Stimulated activated CD8-positive, alpha-beta memory T cell treated with anti-CD3 and anti-CD28 coated beads, Interleukin-7, amount 100 ng/mL, for 24 hours (primary cell): Measurements from ENCODE around the gene AGAP9.
"Not testable (repeated sequence)": the region's sequence is repeated elsewhere in the genome, so short reads cannot be mapped to it uniquely, and the experiment has no call there.

Experiments
- DNase-seq: peaks from one replicate; pipeline ENCODE4 v3.0.0-alpha.2; 2020; ENCODE audit warnings: low read depth

AGAP9 gene

GRCh38 chr10:47523475-47523874 is at the start of gene AGAP9:
Gene AGAP9 (minus strand): TSS chr10:47523638. CDS start chr10:47523526, 112 bp downstream.
- not testable (repeated sequence) for DNase-seq

DNA sequence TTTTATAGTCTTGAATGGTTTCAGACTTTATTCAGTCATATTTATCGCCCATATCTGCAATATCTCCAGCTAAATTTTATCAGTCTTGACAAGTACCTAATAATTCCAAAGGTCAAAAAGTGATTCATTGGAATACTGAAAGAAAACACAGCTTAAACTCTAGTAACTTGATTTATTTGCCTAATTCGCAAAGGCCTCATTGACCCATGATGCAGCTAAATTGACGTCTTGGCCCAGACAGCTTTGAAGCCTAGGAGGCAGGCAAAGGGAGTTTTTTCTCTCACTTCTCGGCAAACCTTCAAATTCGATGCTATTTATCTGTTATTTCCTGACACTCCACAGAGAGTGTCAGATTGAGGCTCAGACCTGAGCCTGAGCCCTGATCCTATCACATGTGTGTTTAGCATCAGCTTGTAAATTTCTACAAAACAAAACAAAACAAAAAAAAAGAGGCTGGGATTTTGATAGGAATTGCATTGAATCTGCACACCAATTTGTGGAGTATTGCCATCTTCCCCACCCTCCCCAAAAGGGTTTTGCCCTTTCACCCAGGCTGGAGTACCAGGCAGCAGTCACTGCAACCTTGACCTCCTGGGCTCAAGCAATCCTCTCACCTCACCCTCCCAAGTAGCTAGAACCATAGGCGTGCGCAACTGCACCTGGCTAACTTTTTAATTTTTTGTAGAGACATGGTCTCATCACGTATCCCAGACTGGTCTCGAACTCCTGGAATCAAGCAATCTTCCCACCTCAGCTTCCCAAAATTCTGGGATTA is 47.9 kb upstream of the AGAP9 start:
- DNase-seq, result not testable (repeated sequence)

- not testable (repeated sequence) for DNase-seq
Observed at GRCh38 chr10:47566757-47567156, 43.3 kb upstream of the AGAP9 start.

DNA sequence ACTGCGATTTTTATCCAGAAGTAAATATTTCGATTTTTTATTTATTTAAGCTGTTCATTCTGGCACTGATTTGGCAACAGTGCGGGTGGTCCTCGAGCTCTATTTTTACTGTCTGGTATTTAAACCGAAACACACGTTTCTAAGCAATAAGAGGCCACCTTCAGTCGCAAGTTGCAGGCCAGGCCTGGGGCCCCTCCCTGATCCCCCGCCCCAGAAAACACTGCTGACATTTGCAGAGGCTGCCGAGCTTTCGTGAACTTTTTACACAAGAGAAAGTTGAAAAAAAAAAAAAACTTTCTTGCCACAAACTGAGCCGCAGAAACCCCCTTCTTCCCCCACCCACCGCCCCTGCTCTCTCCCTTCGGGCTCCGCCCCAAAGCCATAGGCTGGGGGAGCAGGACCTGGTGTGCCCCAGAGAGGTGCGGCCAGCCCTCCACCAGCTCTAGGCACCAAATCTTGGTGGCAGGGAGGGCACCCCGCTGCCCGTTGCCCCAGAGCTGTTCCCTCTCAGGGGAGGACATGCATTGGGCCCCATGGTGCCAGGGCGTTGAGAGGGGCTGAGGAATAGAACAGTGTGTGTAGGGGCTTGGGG is 42.8 kb upstream of the AGAP9 start:
- DNase-seq, result not testable (repeated sequence)

GRCh38 chr10:47565517-47565920 is 42.1 kb upstream of the AGAP9 start:
- not testable (repeated sequence) for DNase-seq

DNA sequence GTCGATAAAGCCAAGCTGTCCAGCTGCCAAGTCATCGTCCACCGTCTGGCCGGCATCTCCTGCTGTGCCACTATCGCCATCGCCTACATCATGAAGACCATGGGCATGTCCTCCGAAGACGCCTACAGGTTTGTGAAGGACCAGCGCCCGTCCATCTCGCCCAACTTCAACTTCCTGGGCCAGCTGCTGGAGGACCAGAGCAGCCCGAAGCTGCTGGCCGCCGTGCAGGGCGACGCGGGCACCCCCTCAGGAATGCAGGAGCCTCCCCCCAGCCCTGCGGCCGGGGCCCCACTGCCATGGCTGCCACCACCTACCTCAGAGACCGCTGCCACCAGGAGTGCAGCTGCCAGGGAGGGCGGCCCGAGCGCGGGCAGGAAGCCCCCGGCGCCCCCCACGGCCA is 41.5 kb upstream of the AGAP9 start:
- DNase-seq, result not testable (repeated sequence)

GRCh38 chr10:47564318-47564717 is 40.9 kb upstream of the AGAP9 start:
- not testable (repeated sequence) for DNase-seq

DNA sequence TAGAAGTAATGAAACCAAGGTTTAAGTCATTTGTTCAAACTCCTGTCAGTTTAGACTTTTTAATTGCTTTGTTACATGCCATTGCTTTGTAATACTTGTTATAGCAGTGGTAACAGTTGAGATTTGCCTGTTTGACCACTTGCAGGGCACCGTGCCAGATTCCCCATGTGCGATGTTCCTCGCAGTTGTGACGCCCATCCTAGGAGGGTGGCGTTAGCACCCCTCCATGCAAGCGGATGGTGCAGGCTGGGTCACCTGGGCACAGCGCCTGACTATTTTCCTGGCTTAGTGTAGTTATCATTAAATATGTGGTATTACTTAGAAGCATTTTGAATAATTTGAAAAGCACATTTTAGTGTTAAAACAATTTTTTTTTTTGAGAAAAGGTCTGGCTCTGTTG is 37.0 kb upstream of the AGAP9 start:
- not testable (repeated sequence) for DNase-seq

DNA sequence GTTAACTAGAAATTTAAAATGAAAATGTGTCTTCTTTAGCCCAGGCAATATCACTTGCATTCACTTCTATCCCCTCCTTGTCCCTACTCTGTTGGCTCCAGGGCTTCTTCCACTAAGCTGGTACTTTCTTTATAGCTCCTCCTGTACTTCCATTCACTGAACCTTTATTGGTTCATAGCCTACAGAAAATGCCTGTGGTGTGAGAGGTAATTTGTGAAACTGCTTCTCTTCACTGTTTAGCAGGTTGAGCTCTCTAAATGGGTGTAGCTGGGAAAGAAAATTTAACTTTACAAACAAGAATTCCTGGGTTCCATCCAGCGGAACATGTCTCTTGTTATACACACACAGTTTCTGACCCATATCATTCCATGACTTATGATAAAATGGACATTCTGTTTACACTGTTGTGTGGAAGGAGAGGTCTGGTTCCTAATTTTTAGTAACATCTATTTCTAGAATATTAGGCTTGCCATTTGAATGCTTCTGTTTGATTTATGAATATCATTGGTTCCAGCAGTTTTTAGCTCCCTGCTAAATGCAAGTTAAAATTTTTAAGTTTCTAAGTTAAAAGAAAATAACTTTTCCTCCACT is 36.4 kb upstream of the AGAP9 start:
- DNase-seq, result not testable (repeated sequence)

GRCh38 chr10:47558109-47558508 is 34.7 kb upstream of the AGAP9 start:
- not testable (repeated sequence) for DNase-seq

DNA sequence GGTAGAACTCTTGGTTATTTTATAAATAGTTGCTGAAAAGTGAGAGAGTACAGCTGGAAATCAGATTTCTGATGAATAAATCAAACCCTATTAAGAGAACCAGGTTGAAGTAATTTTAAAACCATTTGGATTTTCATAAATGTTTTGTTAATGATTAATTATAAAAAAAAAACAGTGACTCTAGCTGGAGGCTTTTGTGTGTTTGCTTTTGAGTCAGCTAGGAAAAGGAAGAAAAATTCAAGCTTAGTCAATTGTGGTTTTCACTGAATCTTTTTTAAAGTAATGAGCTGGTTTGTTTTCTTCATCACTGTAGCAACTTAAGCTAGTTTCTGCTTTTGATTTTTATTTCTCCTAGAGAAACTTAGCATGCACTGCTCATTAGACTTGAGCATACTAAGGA is 34.2 kb upstream of the AGAP9 start:
- not testable (repeated sequence) for DNase-seq

- DNase-seq, result not testable (repeated sequence)
Observed at GRCh38 chr10:47555334-47555733, 31.9 kb upstream of the AGAP9 start.

GRCh38 chr10:47554552-47554951 is 31.1 kb upstream of the AGAP9 start:
- DNase-seq, result not testable (repeated sequence)

GRCh38 chr10:47553860-47554247 is 30.4 kb upstream of the AGAP9 start:
- not testable (repeated sequence) for DNase-seq

DNA sequence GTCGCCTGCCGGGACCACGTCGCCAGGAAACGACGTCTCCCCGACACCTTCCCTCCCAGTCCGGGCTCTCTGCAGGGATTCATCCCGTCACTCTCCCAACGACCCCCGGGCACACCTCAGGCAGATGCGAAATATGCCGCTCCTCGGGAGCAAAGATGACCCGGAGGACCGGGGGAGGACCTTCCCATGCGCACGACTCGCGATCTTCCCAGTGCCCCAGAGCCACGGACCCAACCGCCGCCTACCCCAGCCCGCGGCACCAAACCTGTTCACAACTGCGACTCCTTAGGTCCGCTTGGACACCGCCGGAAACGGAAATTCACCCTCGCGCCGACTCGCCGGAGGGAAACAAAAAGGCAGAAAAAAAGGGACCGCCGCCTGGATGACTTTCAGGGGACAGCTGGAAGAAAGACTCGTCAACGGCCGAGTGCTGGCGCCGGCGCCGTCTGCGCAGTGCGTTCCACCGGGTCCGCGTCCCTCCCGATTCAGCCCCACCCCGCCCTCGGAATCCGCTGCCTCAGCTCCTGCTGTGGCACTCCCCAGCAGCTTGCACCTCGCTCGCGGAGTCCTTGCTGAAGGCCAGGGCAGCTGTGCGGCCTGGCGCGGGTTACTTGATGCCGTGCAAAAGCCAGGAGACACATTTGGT is 29.9 kb upstream of the AGAP9 start:
- peak; percentile 68 for DNase-seq

- DNase-seq, result not testable (repeated sequence)
Observed at GRCh38 chr10:47552719-47553118, 29.3 kb upstream of the AGAP9 start.

DNA sequence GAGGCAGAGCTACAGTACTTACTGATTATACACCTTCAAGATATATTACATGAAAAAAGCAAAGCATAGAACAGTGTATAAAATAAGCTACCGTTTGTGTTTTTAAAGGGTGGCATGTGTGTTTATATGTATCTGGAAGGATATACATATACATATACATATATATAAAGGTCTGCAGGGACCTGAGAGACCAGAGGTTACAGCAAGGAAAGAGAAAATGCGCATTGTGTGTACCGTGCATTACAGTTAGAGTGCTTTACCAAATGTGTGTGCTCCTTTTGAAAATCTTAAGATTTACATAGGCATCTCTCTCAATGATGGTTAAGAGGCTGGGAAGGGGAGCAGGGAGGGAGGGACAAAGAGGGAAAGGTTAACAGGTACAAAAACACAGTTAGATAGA is 23.8 kb upstream of the AGAP9 start:
- not testable (repeated sequence) for DNase-seq

- DNase-seq, result not testable (repeated sequence)
Observed at GRCh38 chr10:47536430-47536829, 13.0 kb upstream of the AGAP9 start.

DNA sequence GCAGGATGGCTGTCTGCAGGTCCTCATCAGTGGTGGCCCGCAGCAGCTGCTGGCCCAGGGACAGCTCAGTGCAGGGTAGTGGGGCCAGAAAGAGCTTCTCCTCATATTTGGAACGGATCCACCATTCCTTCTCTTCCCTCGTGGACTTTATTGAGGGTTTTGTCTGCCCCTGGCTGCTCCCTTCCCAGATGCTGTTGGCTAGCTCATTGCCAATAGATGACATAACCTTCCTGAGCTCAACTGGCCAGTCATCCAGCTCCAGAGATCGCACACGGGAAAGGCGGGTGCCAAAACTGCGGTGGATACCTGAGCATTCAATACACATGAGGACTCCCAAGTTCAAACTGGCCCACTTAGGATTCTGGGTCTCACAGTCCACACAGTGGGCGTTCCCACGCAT is 21.1 kb downstream of the AGAP9 start:
- not testable (repeated sequence) for DNase-seq

DNA sequence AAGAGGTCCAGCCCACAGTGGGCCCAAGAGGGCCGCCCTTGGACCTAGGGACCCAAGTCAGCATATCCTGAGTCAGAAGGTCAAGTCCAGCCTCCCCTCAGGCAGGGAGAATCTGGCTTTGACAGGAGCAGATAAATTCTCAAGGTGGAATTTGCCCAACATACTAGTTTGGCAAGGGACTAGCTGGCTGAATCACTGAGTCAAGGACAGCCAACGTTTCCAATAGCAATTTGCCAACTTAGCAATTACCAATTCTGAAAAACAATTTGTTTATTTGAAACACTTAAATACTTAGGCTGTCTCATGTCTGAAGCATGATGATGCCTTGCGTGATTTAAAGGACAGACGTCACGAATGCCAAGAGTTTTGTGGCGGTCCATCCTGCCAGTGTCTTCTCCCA is 29.2 kb downstream of the AGAP9 start:
- not testable (repeated sequence) for DNase-seq

DNA sequence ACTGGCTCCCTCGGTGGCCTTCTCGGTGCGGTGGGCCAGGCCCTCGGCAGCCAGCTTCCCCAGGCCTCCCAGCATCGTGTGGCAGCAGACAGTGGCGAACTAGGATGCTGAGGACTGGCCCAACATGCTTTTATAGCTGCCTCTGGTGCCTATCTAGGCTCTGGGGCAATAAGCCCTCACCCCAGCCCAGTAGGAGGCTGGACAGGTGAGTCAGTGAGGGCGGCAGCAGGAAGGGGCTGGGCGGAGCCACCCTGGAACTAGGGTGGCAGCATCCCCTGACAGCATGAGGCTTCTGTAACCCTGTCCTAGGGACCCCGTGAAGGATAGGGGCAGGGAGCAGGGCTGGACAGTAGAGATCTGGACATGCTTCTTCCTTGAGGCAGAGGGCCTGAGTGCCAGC is 31.8 kb downstream of the AGAP9 start, which contains the start of gene FAM25G:
Gene FAM25G (minus strand): TSS at position 101 of the 400 bp plus-strand sequence. CDS start 26 bp downstream, at position 75.
- DNase-seq, result not testable (repeated sequence)

- not testable (repeated sequence) for DNase-seq
Observed at GRCh38 chr10:47489630-47490029, 33.8 kb downstream of the AGAP9 start.
